ENCODE results near the gene TFF3.

TFF3 gene

DNA sequence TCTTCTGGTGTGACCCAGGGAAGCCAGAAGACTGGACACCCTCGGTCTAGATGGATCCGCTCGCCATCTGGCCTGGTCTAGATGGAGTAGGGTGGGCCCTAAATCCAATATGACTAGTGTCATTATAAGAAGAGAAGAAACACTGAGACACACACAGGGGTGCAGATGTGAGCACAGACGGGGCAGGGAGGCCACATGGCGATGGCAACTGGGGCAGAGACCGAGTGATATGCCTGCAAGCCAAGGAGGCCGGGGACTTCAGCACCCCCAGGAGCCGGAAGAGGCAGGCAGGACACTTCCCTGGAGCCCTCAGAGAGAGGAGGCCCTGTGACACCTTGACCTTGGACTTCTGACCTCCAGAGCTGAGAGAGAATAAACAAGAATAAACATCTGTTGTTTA lies 5.6 kb upstream of the TFF3 start:
- DNase-seq (ENCODE audit: low read depth): no peak

DNA sequence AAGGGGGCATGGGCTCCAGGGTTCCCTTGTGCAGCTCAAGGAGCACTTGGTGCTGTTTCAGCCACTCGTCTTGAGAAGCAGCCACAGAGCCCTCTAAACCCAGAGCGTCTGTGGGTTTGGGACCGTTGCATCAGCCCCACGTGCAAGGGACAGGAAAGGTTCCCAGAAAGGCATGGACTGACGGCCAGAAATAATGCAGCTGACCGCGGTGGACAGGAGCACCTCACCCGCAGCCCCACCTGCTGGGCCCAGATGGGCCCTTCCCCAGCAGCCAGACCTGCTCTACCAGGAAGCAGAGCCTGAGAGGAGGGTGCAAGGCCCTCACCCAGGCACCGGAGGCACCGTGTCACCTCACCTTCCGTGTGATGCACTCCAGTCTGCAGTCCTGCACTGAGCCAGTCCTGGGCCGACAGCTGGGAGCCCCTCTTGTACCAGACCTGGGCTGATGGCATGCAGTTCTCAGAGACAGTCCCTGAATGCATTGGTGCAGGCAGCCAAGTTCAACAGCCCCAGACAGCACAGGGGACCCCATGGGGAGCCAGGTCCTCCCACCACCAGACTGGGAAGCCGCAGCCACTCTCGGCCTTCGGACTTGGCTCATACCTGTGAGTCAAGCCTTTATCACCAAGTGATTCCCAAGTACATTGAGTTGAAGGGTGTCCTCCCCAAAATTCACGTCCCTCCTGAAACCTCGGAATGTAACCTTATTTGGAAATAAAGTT lies 4.8 kb upstream of the TFF3 start:
- no peak for DNase-seq (ENCODE audit: low read depth)

DNA sequence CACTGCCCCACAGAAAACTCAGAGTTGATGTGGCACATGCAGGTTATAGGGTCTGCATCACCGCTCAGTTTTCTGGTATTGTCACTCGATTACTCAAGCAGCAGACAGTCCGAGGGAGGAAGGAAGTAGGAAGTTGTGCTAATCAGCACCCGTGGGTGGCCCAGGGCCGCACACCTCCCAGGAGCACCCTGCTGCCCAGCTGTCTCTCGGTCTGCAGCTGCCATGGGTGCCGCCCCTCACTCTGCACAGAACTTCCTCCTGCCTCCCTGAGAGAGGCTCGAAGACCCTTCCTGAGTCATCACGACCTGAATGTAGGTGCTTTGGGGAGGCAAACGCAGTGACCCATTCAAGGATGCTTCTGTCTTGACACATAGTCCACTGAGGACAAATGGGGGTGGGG lies 4.2 kb upstream of the TFF3 start:
- no peak for DNase-seq (ENCODE audit: low read depth)

DNA sequence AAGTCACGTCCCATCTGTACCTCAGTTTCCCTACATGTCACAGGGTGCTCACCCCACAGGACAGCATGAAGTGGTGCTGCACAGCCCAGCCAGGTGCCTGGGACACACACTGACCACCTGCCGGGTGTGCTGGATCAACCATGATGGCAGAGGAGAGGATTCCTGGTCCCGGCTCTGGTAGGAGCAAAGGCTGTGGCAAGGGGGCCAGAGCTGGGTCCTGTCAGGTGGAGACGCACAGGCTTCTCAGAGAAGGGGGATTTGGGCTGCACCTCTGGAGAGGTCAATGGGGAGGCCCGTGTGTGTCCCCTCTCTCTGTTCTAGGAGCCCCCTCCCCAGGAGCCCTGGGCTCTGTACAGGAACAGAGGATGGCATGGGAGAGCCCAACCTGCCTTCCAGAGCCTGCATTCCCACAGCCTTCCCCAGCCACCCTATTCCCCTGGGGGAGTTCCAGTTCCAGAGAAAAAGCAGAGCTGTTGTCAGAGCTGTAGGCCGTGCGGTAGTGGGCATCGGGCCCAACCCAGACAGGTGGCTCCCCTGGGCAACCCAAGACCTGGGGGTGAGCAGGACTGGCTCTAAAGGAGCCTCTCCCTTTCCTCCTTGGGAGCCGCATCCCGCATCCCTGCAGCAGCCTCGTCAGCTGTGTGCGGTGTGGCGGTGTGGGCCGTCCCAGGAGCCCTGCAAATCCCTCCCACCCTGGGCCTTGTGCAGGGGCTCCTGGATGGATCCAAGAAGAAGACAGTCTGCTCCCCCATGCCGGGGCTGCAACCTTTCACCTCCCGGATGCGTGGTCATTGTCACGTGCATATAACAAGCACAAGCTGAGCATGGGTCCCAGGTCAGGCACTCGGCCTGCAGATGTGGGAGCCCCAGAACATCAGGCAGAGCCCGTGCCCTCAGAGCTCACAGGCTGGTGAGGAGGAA lies 2.9 kb upstream of the TFF3 start:
- DNase-seq (ENCODE audit: low read depth): no peak

DNA sequence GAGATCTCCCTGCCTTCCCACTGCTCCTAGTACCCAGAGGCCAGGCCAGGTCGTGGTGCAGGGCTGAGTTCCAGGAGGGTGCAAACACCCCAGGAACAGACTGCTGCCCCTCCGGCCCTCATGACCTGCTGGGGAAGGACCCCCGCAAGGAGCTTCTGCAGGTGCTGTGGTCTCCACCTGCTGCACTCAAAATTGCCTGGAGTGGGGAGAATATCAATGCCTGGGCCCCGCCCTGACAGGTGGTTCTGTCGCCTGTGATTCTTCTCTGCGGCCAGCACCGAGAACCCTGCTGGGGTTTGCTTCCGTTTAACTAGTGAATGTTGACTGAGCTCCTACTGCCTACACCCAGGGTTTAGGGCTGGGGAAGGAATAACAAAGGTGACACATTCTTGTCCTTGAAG lies 2.1 kb upstream of the TFF3 start:
- no peak for DNase-seq (ENCODE audit: low read depth)

DNA sequence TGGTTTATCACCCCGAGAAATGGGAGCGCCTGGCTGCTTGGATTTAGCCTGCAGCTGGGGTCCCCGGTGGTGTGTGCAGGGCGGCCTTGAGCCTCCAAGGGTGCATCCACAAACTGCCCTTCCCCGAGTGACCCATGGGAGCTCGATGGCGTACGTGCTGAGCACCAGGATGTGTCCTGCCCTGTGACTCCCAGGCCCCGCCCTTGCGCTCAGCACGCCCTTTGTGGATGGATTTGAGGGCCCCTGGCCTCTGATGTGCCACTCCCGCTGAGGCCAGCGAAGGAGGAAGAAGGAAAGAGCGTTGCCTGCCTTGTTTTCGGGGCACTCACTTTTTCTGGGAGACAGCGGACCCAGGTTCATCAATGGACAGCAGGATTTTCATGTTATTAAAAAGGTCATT lies 1.7 kb upstream of the TFF3 start:
- DNase-seq (ENCODE audit: low read depth): no peak

DNA sequence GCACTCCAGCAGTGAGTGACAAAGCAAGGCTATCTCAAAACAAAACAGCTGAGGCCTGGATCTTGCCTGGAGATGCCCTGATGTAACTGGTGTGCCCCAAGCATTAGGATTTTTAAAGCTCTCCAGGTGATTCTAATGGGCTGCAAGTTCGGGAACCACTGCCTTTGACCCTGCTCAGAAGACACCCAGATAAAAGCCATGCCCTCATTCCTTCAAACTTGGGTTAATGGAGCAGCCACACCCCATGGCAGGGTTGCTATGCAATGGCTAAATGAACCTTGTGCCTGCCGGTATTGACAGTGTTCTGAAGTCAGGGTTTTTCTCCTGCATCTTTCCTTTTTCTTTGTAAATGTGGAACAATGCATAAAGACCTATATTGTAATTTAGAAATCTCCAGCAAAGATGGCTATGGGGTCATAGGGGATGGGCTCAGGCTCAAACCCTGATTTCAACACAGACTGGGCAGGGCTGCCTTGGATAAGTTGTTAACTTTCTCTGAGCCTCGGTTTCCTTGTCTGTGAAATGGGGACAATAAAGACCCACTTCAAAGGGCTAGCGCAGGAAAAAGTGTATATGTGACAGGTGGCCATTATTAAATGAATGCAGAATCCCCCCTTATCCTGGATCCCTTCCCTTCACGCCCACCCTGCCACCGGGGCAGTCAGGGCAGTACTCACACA lies 453 bp downstream of the TFF3 start:
- DNase-seq (ENCODE audit: low read depth): no peak

DNA sequence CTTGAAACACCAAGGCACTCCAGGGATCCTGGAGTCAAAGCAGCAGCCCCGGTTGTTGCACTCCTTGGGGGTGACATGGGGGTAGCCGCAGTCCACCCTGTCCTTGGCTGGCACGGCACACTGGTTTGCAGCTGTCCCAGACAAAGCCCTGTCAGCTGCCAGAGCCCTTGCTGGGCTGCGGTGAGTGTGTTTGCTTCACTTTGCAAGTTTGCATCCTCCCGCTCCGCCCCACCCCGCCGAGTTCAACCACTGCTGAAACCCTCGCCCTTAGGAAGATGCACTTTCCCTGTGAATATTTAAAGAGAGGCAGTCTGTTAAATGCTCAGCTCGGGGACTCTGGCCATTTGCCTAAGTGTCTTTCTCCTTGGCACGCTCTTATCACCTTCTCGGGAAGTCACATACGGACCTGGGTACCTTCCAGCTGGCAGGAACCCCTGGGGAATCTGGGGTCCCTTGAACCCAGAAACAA lies 1.7 kb downstream of the TFF3 start:
- DNase-seq (ENCODE audit: low read depth): no peak

DNA sequence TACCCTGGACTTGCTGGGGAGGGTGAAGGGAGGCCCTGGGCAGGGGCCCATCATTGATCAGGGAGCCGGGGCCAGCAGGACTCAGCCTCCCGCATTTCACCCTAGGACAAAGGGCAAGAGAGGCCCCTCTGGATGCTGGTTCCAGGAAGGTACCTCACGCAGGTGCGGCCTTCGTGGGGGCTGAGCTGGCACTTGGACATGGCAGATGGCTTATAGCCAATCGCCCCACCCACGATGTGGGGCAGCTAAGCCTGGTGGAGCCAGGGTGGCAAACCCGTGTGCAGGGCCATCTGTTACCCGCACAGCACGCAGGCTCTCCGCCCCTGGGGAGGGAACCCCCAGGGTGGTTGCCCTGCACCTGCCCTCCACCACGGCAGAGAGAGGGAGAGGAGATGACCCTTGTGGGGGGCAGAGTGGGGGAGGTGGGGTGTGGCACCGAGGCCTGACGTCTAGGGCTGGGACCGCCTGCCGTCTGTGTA lies 2.5 kb downstream of the TFF3 start:
- DNase-seq (ENCODE audit: low read depth): no peak

DNA sequence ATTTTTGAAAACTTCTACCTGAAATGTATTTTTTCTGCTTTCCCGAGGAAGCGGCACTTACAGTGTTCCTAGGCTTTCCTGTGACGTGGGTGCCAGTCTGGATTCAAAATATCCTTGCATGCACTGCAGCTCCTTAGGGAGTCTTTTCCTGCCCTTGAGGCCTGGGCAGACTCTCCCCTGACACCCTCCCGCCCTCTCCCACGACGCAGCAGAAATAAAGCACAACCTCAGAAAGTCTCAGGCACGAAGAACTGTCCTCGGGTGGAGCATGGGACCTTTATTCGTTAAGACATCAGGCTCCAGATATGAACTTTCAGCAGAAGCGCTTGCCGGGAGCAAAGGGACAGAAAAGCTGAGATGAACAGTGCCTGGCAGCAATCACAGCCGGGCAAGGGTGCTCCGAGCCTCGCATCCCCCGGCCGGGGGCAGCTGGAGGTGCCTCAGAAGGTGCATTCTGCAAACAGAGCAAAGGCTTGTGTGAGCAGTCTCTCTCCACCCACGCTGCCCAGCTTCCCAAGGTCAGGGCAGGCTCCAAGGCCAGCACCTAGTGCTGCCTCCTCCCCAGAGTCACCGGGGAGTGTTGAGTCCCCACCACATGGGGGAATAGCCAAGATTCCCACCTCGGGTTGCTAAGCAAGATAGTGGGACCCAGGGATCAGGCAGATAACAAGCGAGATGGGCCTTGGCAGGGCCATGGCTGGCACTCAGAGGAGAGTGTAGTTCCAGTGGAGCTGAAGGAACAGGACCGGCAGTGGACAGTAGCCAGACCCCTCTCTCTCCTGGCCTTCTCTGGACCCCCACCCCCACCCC lies 3.2 kb downstream of the TFF3 start:
- DNase-seq (ENCODE audit: low read depth): no peak

DNA sequence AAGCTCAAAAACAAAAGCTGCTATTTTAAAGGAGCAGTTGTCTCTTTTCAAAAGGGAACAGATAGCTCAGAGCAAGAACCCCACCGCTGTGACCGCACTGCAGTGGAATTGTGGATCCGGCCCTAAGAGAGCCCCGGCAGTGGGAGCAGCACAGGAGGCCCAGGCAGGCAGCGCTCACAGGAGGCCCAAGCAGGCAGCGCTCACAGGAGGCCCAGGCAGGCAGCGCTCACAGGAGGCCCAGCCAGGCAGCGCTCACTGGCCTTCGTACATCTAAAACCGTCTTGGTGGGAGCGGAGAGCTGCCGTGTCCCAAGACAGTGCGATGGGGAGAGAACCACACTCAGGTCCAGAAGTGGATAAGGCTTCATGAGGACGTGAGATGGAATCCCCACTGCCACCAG lies 4.0 kb downstream of the TFF3 start:
- no peak for DNase-seq (ENCODE audit: low read depth)

DNA sequence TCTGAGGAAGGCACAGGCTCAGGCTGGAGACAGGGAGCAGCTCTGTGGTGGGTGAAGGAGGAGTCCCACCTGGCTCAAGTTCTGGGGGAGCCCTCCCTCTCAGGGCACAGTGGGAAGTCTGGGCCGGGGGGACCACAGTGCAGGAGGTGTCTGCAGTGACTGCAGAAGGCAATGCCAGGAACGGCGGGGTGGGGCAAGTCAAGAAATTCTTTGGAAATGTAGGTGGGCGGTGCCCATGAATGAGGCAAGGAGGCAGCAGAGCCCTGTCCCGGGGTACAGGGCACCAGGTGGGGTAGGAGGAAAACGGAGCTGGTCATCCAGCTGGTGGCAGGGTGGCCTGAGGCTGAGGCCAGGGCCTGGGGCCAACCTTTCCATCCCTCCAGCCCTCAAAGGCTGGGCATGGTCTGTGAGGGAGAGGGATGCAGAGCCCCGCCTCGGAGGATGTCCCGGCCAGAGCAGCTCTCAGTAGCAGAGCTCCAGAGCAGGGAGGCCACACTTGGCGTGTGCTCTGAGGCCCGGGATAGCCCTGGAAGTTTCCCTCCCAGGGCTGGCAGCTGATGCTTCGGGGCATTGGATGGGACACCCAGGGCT lies 4.7 kb downstream of the TFF3 start:
- no peak for DNase-seq (ENCODE audit: low read depth)

DNA sequence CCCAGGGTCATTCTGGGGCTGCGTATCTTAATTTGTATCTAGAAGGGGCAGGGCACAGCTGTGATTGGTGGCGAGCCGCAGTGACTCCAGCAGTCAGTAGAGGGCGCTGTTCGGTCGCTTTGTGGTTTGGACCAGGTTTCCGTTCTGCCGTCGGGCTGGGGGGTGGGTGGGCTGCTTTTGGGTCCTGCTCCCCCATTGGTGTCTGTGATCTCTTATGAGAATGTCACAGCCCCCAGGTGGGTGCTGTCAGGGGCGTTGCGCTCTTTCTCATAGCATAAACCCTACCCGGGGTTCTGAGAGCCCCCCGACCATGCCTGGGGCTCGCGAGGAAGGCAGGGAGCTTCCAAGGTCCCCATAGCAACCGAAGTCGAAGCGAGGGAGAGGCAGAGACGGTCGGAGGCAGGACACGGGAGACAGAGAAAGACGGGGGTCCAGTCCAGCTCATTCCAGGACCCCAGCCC lies 5.4 kb downstream of the TFF3 start:
- DNase-seq (ENCODE audit: low read depth): peak; percentile 57

DNA sequence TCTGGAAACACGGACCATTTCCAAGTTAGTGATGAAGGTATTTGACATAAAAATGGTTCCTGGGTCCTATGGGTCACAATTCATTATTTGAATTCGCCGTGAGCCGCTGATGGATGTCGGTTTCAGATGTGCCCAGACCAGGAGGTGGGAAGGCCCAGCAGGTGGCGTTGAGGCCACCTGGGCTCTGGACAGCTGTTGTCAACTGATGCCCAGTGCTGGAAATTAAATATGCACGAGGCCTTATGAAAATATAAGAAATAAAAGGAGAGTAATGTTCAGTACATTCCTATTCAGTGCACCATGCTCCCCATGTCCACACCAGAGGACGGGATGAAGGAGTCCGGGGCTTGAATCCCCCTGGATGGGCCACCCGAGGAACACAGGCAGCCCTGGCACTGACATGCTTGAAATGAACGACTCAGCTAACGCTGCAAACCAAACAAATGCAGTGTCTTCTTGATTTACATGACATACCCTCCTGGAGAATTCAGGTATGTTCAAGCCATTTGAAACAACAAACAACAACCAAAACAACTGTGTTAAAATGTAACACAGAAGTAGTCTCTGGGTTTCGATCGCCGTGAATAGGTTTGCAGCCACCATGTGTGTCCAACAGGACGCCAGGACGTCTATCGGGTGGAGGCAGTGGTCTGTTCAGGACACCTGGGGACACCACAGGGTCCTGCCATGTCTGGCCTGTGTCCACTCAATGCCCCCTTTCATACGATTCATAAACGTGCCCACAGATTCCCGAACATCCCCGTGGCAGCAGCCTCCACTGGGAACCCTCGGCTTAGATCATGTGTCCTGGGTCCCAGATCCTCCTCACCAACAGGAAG lies 6.1 kb downstream of the TFF3 start:
- DNase-seq (ENCODE audit: low read depth): no peak

DNA sequence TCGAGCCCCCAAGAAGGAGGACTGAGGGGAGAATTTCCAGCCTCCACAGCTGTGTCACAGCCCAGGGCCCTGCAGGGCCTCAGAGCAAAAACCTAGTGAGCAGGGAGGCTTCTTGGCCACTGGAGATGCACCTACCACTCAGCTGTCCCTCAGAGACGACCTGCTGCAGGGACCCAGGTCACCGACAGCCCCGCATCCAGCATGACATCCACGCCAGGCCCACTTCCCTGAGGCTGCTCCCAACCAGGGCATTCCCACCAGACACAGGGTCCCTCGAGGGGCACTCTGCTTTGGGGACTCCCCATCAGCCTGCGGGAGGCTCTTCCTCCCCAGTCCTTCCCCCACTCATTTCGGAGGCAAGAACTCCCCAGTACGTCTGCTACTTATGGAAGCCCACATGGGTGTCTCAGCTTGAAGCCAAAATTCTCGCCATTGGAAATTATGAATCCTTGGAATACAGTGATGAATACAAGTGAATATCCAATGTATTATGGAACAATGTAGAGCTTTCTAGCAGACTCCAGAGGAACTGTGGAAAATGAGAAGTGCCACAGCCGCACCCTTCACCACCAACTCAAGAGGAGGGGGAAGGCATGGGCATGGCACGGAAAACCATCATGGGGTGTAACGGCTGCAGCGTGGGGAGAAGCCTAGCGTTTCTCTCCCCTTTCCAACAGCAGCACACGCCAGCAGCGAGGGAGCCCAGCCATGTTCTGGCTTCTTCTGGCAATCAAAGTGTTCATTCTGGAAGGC lies 6.9 kb downstream of the TFF3 start:
- no peak for DNase-seq (ENCODE audit: low read depth)

DNA sequence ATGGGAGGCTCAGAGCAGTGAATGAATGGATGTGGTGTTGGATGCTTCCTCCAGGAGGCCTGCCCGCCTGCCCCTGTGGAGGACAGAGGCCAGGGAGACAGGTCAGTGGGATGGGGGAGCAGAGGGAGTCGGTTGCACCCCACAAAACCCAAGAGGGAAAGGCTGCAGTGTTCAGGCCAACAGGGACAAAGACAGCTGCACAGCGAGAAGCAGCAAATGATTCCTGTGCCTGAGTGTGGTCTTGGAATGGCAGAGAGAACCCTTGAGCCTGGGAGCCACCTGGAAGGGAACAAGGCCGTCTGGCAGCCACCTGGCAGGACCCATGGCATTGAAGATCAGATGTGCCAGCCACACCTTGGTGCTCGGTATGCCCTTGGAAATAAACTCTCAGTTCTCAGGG lies 8.1 kb downstream of the TFF3 start:
- no peak for DNase-seq (ENCODE audit: low read depth)

DNA sequence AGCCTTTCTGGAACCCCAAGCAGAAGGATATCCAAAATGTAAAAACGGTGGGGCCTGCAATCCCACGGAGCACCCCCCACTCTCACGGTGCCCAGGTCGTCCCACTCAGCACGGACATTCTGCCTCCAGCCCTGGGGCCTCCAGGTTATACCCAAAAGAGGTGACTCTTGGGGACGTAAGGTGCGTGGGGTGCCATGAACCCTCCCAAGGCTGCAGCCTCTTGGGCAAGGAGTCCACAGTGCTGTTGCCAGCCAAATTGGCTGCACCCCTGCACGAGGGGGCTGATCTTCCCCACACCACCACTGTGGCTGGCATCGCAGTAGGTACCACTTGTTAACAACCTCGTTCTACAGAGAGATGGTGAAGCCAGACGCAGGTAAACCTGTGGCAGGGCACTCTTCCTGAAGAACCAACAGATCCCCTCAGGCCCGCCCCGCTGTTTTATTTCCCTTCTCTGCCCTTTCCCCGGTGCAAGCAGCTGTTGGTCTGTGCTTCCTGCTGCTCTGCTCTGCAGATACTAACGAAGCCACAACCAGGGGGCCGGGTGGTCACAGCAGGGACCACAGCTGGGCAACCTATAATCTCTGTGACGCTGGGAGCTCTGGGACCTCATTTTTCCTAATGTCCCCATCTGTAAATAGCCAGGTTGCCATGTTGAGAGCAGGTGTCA lies 8.7 kb downstream of the TFF3 start:
- DNase-seq (ENCODE audit: low read depth): no peak

DNA sequence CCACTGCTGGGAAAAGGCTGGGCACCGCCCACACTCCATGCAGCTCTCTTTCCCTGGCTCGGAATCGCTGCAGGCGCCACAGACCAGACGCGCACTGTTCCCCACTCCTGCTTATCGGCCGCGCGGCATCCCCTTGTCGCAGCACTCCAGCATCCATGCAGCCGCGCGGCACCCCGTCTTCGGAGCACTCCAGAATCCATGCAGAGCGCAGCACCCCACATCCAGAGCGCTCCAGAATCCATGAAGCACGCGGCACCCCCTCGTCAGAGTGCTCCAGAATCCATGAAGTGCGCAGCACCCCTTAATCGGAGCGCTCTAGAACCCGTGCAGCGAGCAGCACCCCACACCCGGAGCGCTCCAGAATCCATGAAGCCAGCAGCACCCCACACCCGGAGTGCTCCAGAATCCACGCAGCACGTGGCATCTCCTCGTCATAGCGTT lies 9.5 kb downstream of the TFF3 start:
- DNase-seq (ENCODE audit: low read depth): no peak
